Suprapubic skin (tissue), 4 donors: ENCODE results near the gene SEMA6A.

Source experiments
- CTCF ChIP-seq, 2 donors: fragments of 200-600 bp in 1 of 2; fragments of 450-650 bp in 1 of 2; sonication (generic) in 1 of 2; IDR thresholded peaks; one replicate each; pipeline ENCODE4 v1.5.1; 2016 to 2019; ENCODE audit warnings: antibody characterized with exemption in 2 of 2, mild to moderate bottlenecking in 1 of 2, moderate library complexity in 1 of 2
- POLR2A ChIP-seq, 2 donors: fragments of 450-650 bp; IDR thresholded peaks; one replicate each; pipeline ENCODE4 v1.6.1; 2017; ENCODE audit warnings: antibody characterized with exemption in 2 of 2, mild to moderate bottlenecking in 2 of 2, moderate library complexity in 2 of 2
- POLR2AphosphoS5 ChIP-seq, 3 donors: sonication (generic); formaldehyde crosslinking; IDR thresholded peaks; one replicate each; pipeline ENCODE4 v1.6.1; 2017; ENCODE audit warnings: antibody characterized with exemption in 3 of 3

- TF ChIP-seq CTCF (IDR thresholded peaks at IDR 0.05) (no peak), POLR2A (IDR thresholded peaks at IDR 0.05) (no peak), POLR2AphosphoS5 (IDR thresholded peaks at IDR 0.05) (no peak)
Observed at GRCh38 chr5:116468583-116468982, 106.0 kb downstream of the SEMA6A start.
